Measurements from ENCODE around the gene PKLR. TPM values are rescaled to one million over a fixed set of nuclear protein-coding genes. Genes with fewer than 3 reads are reported as not detected.

The PKLR gene
- total RNA-seq, 1 donor from 2014 or later = not detected

GRCh38 chr1:155325603-155325893 is 24.3 kb upstream of the PKLR start:
- DNase-seq = no peak
- no peak for TF ChIP-seq CTCF (IDR thresholded peaks at IDR 0.05; ENCODE audit: partially characterized antibody, unreplicated experiment)
- H3K27ac Mint-ChIP-seq (ENCODE audit: unreplicated experiment) = no peak overlapping the region
- H3K4me1 Mint-ChIP-seq (ENCODE audit: low read depth, unreplicated experiment) = peaks cover 4% of the 10 kb centered on the region
- H3K4me3 Mint-ChIP-seq (ENCODE audit: unreplicated experiment) = peak overlapping the region; percentile 82
- H3K27me3 Mint-ChIP-seq (ENCODE audit: unreplicated experiment) = peaks cover 24% of the 10 kb centered on the region
- peaks cover 20% of the 10 kb centered on the region for H3K9me3 Mint-ChIP-seq (ENCODE audit: unreplicated experiment)
- H3K36me3 Mint-ChIP-seq (ENCODE audit: unreplicated experiment) = no peaks in the 10 kb centered on the region

GRCh38 chr1:155324717-155325602 is 23.7 kb upstream of the PKLR start:
- no peak overlapping the region for H3K27ac Mint-ChIP-seq (ENCODE audit: unreplicated experiment)
- H3K27me3 Mint-ChIP-seq (ENCODE audit: unreplicated experiment) = peaks cover 29% of the 10 kb centered on the region
- TF ChIP-seq CTCF (IDR thresholded peaks at IDR 0.05; ENCODE audit: partially characterized antibody, unreplicated experiment) = peak; percentile 25
- peaks cover 8% of the 10 kb centered on the region for H3K4me1 Mint-ChIP-seq (ENCODE audit: low read depth, unreplicated experiment)
- peak overlapping the region; percentile 86 for H3K4me3 Mint-ChIP-seq (ENCODE audit: unreplicated experiment)
- DNase-seq = peak; percentile 66
- H3K36me3 Mint-ChIP-seq (ENCODE audit: unreplicated experiment) = no peaks in the 10 kb centered on the region
- peaks cover 20% of the 10 kb centered on the region for H3K9me3 Mint-ChIP-seq (ENCODE audit: unreplicated experiment)

- Mint-ChIP-seq H3K4me1 (ENCODE audit: low read depth, unreplicated experiment) (peaks cover 15% of the 10 kb centered on the region), H3K4me3 (ENCODE audit: unreplicated experiment) (peak overlapping the region; percentile 86), H3K9me3 (ENCODE audit: unreplicated experiment) (peaks cover 22% of the 10 kb centered on the region), H3K27ac (ENCODE audit: unreplicated experiment) (no peak overlapping the region), H3K36me3 (ENCODE audit: unreplicated experiment) (no peaks in the 10 kb centered on the region), H3K27me3 (ENCODE audit: unreplicated experiment) (peaks cover 29% of the 10 kb centered on the region)
- no peak for TF ChIP-seq CTCF (IDR thresholded peaks at IDR 0.05; ENCODE audit: partially characterized antibody, unreplicated experiment)
- peak; percentile 86 for DNase-seq
Observed at GRCh38 chr1:155324037-155324716, 22.9 kb upstream of the PKLR start.

GRCh38 chr1:155323729-155324036 is 22.4 kb upstream of the PKLR start:
- no peaks in the 10 kb centered on the region for H3K36me3 Mint-ChIP-seq (ENCODE audit: unreplicated experiment)
- no peak overlapping the region for H3K27ac Mint-ChIP-seq (ENCODE audit: unreplicated experiment)
- TF ChIP-seq CTCF (IDR thresholded peaks at IDR 0.05; ENCODE audit: partially characterized antibody, unreplicated experiment) = no peak
- H3K4me1 Mint-ChIP-seq (ENCODE audit: low read depth, unreplicated experiment) = peaks cover 18% of the 10 kb centered on the region
- peaks cover 26% of the 10 kb centered on the region for H3K9me3 Mint-ChIP-seq (ENCODE audit: unreplicated experiment)
- H3K4me3 Mint-ChIP-seq (ENCODE audit: unreplicated experiment) = peak overlapping the region; percentile 78
- H3K27me3 Mint-ChIP-seq (ENCODE audit: unreplicated experiment) = peaks cover 29% of the 10 kb centered on the region
- peak; percentile 70 for DNase-seq
